Measurements from ENCODE around the gene YBX1. TPM values are rescaled to one million over a fixed set of nuclear protein-coding genes. Genes with fewer than 3 reads are reported as not detected.
"Not testable (repeated sequence)": the region's sequence is repeated elsewhere in the genome, so short reads cannot be mapped to it uniquely, and the experiment has no call there.

The YBX1 gene
- total RNA-seq, 2 experiments from 2014 or later, result 731 to 790 TPM

DNA sequence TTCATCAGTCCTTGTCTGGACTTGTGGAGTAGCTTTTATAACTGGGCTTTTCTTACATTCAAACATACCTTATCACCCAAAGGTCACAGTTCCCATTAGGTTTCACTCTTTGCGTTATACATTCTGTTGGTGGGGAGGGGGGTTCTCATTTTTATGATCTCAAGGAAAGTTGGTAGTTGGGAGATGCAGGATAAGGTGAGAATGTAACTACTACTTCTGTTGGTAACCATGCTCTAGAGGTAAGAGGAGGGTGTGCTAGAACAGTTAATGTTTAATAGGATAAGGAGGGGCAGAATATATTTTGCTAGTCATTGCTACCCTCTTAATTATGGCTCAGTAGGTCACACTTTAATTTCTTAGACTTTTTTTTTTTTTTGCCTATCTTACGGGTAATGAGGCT, 10.7 kb downstream of the YBX1 start:
- DNase-seq (no peak), ATAC-seq (no peak)
- CTCF ChIA-PET, result no interaction called here
- peak overlapping the region; percentile 63 for H3K27ac Mint-ChIP-seq
- no peak overlapping the region for H3K4me3 Mint-ChIP-seq
- H3K9me3 Mint-ChIP-seq (ENCODE audit: low read depth), result no peaks in the 10 kb centered on the region
- H3K27me3 Mint-ChIP-seq, result no peaks in the 10 kb centered on the region
- H3K4me1 Mint-ChIP-seq, result peaks cover 62% of the 10 kb centered on the region
- H3K36me3 Mint-ChIP-seq, result peaks cover 60% of the 10 kb centered on the region

DNA sequence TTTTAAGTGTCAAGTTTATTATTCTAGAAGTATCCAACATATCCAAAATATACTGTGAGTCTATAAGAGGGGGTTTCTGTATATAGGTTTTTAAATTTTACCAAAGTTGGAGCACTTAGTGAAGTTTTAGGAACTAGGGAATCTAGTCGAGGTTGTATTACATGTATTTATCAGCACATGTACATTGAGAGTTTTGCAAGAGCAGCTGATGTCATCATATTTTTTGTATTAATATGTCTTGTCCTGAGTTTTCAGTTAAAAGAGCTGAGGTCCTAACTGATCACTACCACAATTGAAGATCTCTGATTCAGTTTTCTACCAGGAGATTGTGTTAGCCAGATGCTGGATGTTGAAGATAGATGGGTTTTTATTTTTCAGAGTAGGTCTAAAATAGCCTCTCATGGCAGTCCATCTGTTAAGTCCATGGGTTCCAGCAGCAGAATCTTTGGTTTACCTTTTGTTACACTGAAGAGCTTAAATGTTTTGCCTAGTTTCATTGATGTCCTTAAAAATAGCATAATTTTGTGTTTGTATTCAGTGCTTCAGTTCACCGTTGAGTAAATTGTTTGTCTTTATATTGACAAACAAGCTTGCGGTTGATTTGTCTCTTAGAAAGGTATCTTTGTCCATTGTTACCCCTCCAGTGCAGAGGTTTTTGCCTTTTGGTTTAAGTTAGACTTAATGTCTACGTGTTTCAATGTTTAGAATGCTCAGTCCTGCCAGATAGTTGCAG, 16.0 kb downstream of the YBX1 start:
- CTCF ChIA-PET, result interaction anchor here (1.2 kb wide), 1 partner anchor 120 kb away, joined by 4 read pairs; no protein-coding TSS in a partner anchor
- no peak for ATAC-seq
- H3K36me3 Mint-ChIP-seq, result peaks cover 87% of the 10 kb centered on the region
- no peak for DNase-seq
- no peaks in the 10 kb centered on the region for H3K27me3 Mint-ChIP-seq
- no peak overlapping the region for H3K4me3 Mint-ChIP-seq
- peaks cover 20% of the 10 kb centered on the region for H3K4me1 Mint-ChIP-seq
- H3K27ac Mint-ChIP-seq, result no peak overlapping the region
- no peaks in the 10 kb centered on the region for H3K9me3 Mint-ChIP-seq (ENCODE audit: low read depth)

DNA sequence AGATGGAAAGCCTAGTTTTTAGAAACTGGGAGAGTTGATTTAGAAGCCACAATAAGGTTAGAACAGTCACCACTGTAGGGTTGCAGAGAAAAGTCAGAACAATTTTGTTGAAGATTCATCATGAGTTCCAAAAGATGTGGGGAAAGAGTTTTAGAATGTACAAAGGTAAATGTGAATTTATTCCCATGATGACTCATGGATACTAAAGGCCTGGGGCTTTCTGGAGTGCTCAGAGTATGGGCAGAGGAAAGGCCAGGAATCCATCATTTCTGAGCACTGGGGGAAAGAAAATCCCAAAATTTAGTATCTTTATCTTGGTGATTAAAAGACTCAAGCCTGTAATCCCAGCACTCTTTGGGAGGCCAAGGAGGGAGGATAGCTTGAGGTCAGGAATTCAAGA, 17.8 kb downstream of the YBX1 start:
- H3K27me3 Mint-ChIP-seq, result no peaks in the 10 kb centered on the region
- no peak overlapping the region for H3K4me3 Mint-ChIP-seq
- peaks cover 11% of the 10 kb centered on the region for H3K4me1 Mint-ChIP-seq
- CTCF ChIA-PET, result no interaction called here
- H3K27ac Mint-ChIP-seq, result no peak overlapping the region
- peaks cover 90% of the 10 kb centered on the region for H3K36me3 Mint-ChIP-seq
- DNase-seq, result no peak
- ATAC-seq, result no peak
- H3K9me3 Mint-ChIP-seq (ENCODE audit: low read depth), result no peaks in the 10 kb centered on the region

DNA sequence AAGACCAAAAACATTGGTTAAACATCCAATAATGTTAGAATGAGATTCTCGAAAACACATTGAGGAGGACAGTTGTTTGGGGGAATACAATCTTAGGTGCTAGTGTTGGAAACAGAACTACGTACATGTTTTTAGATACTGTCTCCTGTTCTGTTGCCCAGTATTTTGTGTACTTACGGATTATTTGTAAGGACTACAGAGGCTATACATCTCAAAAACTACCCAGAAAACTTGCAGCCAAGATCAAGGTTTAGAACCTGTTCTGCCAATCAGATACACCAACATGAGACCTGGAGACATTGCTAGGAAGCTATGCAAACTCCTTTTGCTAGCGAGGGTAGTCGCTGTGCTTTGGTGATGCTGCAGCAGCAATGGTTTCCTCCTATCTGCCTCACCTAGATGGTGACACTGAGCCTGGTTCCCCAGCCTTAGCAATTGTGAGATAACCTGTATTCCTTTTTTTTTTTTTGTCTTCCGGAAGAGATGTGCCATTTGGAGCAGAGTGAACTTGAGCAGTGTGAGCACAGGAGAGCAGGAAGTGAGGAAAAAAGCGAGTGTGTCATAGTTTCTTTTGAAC, 21.8 kb downstream of the YBX1 start:
- Mint-ChIP-seq H3K4me3 (no peak overlapping the region), H3K27me3 (peaks cover 1% of the 10 kb centered on the region), H3K4me1 (peaks cover 3% of the 10 kb centered on the region), H3K27ac (no peak overlapping the region), H3K9me3 (ENCODE audit: low read depth) (no peaks in the 10 kb centered on the region), H3K36me3 (peaks cover 87% of the 10 kb centered on the region)
- CTCF ChIA-PET, result no interaction called here
- DNase-seq (no peak), ATAC-seq (no peak)

DNA sequence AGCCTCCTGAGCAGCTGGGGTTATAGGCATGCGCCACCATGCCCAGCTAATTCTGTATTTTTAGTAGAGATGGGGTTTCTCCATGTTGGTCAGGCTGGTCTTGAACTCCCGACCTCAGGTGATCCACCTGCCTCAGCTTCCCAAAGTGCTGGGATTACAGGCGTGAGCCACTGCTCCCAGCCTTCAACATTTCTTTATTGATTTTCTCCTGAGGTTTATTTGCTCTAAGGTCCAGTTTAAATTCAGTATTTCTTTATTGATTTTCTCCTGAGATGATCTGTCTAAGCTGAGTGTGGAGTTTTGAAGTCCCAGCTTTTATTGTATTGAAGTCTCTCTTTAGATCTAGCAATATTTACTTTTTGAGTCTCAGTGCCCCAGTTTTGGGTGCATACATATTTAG, 30.6 kb downstream of the YBX1 start:
- not testable (repeated sequence) for H3K27ac Mint-ChIP-seq; ATAC-seq; H3K4me3 Mint-ChIP-seq; H3K27me3 Mint-ChIP-seq; H3K9me3 Mint-ChIP-seq (ENCODE audit: low read depth); DNase-seq; H3K4me1 Mint-ChIP-seq
- CTCF ChIA-PET, result interaction anchor here (0.9 kb wide), 1 partner anchor 55 kb away, joined by 3 read pairs; the partner anchor contains the start of gene C1orf50
- H3K36me3 Mint-ChIP-seq, result peaks cover 77% of the 10 kb centered on the region

DNA sequence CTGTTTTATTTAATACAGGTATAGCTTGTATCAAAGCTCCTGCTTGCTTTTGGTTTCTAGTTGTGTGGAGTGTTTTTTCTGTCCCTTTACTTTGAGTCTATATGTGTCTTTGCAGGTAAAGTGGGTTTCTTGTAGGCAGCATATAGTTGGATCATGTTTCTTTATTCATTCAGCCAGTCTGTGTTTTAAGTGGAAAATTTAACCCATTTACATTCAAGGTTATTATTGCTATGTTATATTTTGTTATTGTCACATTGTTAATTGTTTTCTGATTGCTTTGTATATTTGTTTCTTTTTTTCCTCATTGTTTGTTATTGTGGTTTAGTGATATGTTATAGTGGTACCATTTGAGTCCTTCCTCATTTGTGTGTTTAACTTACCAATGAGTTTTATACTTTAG, 31.1 kb downstream of the YBX1 start:
- DNase-seq (no peak), ATAC-seq (no peak)
- Mint-ChIP-seq H3K36me3 (peaks cover 74% of the 10 kb centered on the region), H3K27me3 (peaks cover 3% of the 10 kb centered on the region), H3K4me1 (peaks cover 9% of the 10 kb centered on the region), H3K27ac (no peak overlapping the region), H3K4me3 (no peak overlapping the region), H3K9me3 (ENCODE audit: low read depth) (peaks cover 8% of the 10 kb centered on the region)
- CTCF ChIA-PET, result interaction anchor here (0.9 to 1.4 kb wide), 2 partner anchors 10 to 54 kb away, joined by 3 read pairs; partner anchors contain the start of gene C1orf50

DNA sequence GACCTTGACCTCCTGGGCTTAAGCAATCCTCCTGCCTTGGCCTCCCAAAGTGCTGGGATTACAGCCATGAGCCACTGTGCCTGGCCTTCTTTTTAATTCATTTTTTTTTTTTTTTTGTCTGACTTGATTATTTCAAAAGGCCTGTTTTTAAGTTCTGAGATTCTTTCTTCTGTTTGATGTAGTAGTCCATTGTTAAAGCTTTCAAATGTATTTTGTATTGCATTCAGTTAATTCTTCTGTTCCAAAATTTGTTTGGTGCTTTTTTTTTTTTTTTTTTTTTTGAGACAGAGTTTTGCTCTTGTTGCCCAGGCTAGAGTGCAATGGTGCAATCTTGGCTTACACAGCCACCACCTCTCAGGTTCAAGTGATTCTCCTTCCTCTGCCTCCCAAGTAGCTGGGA, 32.2 kb downstream of the YBX1 start:
- not testable (repeated sequence) for H3K4me3 Mint-ChIP-seq, H3K4me1 Mint-ChIP-seq

DNA sequence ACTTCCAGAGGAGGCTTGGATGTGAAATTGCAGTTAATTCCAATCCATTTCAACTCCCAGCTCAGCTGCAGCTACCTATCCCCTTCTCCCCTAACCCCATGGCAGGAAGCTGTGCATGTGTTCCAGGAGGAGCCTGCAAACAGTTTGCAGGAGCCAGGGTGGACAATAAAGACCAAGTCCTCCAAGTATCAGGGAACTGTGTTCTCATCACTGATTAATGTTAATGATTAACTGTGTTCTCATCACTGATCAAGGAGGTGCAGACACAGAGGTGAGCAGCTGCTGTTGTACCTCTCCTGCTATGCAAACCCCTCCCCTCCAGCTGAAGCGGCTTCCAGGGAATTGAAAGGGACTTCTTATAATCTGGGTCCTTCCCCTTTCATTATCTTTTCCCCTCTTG, 38.6 kb downstream of the YBX1 start:
- CTCF ChIA-PET, result no interaction called here

More for the DNA sequence above, 32.2 kb downstream of the YBX1 start:
- not testable (repeated sequence) for H3K9me3 Mint-ChIP-seq (ENCODE audit: low read depth); H3K27me3 Mint-ChIP-seq; DNase-seq; ATAC-seq; H3K27ac Mint-ChIP-seq
- CTCF ChIA-PET, result interaction anchor here (1.4 kb wide), 1 partner anchor 9 kb away, joined by 3 read pairs; no protein-coding TSS in a partner anchor
- peaks cover 70% of the 10 kb centered on the region for H3K36me3 Mint-ChIP-seq

DNA sequence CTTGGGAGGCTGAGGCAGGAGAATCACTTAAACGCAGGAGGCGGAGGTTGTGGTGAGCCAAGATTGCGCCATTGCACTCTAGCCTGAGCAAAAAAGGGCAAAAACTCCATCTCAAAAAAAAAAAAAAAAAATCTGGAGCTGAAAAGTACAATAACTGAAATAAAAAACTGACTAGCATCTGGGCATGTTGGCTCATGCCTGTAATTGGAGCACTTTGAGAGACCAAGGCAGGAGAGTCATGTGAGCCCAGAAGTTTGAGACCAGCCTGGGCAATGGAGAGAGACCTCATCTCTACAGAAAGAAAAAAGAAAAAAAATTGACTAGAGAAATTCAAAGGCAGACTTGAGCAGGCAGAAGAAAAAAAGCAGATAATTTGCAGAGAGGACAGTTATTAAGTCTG, 39.7 kb downstream of the YBX1 start:
- Mint-ChIP-seq H3K4me1 (no peaks in the 10 kb centered on the region), H3K9me3 (ENCODE audit: low read depth) (no peaks in the 10 kb centered on the region), H3K36me3 (peaks cover 17% of the 10 kb centered on the region), H3K27ac (no peak overlapping the region), H3K27me3 (no peaks in the 10 kb centered on the region), H3K4me3 (no peak overlapping the region)
- ATAC-seq, result no peak
- DNase-seq, result no peak
- CTCF ChIA-PET, result no interaction called here

More for the DNA sequence above, 38.6 kb downstream of the YBX1 start:
- Mint-ChIP-seq H3K4me1 (no peaks in the 10 kb centered on the region), H3K36me3 (peaks cover 23% of the 10 kb centered on the region), H3K9me3 (ENCODE audit: low read depth) (no peaks in the 10 kb centered on the region), H3K4me3 (no peak overlapping the region), H3K27me3 (no peaks in the 10 kb centered on the region), H3K27ac (no peak overlapping the region)
- ATAC-seq (no peak), DNase-seq (no peak)

DNA sequence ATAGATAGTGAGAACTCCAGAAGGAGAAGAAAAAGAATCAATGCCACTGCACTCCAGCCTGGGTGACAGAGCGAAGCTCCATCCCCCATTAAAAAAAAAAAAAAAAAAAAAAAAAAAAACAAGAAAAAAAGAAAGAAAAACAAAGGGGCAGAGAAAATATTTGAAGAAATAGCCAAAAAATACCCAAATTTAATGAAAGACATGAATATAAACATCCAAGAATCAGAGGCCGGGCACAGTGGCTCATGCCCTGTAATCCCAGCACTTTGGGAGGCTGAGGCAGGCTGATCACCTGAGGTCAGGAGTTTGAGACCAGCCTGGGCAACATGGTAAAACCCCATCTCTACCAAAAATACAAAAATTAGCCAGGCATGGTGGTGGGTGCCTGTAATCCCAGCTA, 40.2 kb downstream of the YBX1 start:
- DNase-seq; H3K27ac Mint-ChIP-seq; H3K4me1 Mint-ChIP-seq; ATAC-seq; H3K9me3 Mint-ChIP-seq (ENCODE audit: low read depth); H3K27me3 Mint-ChIP-seq; H3K4me3 Mint-ChIP-seq: not testable (repeated sequence)
- CTCF ChIA-PET, result interaction anchor here (1.6 kb wide), 1 partner anchor 8 kb away, joined by 3 read pairs; no protein-coding TSS in a partner anchor
- H3K36me3 Mint-ChIP-seq, result peaks cover 12% of the 10 kb centered on the region

DNA sequence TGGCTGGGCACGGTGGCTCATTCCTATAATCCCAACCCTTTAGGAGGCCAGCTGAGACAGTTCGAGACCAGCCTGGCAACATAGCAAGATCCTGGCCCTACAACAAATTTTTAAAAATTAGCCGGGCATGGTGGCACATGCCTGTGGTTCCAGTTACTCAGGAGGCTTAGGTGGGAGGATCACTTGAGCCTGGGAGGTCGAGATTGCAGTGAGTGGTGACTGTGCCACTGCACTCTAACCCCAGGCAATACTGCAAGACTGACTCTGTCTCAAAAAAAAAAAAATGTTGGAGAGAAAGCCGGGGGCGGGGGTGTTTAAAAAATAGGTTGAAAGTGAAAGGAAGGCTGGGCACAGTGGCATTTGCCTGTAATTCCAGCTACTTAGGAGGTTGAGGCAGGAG, 41.3 kb downstream of the YBX1 start:
- no peak overlapping the region for H3K4me3 Mint-ChIP-seq
- no peak for ATAC-seq
- no peaks in the 10 kb centered on the region for H3K27me3 Mint-ChIP-seq

DNA sequence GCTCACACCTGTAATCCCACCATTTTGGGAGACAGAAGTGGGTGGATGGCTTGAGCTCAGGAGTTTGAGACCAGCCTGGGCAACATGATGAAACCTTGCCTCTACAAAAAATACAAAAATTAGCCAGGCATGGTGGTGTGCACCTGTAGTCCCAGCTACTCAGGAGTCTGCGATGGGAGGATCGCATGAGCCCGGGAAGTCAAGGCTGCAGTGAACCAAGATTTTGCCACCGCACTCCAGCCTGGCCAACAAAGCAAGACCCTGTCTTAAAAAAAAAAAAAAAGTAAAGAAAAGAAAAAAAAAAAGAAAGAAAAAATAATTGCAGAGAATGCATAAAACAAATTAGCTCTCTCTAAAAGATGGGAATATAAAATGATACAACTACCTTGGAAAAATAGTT, 43.6 kb downstream of the YBX1 start:
- H3K4me1 Mint-ChIP-seq; H3K27ac Mint-ChIP-seq; H3K27me3 Mint-ChIP-seq; ATAC-seq; H3K4me3 Mint-ChIP-seq; CTCF ChIA-PET; H3K36me3 Mint-ChIP-seq; DNase-seq; H3K9me3 Mint-ChIP-seq (ENCODE audit: low read depth): not testable (repeated sequence)

More for the DNA sequence above, 41.3 kb downstream of the YBX1 start:
- CTCF ChIA-PET, result interaction anchor here (1.6 kb wide), 1 partner anchor 10 kb away, joined by 3 read pairs; no protein-coding TSS in a partner anchor
- H3K9me3 Mint-ChIP-seq (ENCODE audit: low read depth), result no peaks in the 10 kb centered on the region
- no peak for DNase-seq
- peaks cover 6% of the 10 kb centered on the region for H3K36me3 Mint-ChIP-seq
- H3K4me1 Mint-ChIP-seq, result no peaks in the 10 kb centered on the region
- H3K27ac Mint-ChIP-seq, result no peak overlapping the region

DNA sequence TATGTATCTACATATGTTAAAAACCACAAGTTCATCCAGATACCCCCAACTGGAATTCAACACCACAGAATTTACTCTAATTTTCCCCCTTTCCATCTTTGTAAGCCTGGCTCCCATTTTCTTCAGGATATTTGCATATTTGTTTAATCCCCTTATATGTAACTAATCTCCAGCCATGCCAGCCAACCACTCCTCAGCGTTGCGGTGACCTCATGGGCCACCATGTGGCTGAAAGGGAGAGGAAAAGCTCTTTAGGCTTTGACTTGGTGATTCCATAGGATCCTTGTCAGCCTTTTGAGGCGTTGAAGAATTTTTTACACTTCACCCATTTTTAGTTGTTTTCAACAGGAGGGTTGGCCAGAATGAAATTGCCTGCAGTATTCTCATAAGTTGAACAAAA, 47.8 kb downstream of the YBX1 start:
- Mint-ChIP-seq H3K4me3 (no peak overlapping the region), H3K4me1 (no peaks in the 10 kb centered on the region), H3K36me3 (no peaks in the 10 kb centered on the region), H3K27me3 (no peaks in the 10 kb centered on the region), H3K9me3 (ENCODE audit: low read depth) (no peaks in the 10 kb centered on the region), H3K27ac (no peak overlapping the region)
- ATAC-seq, result no peak
- CTCF ChIA-PET, result interaction anchor here (0.7 to 0.9 kb wide), 2 partner anchors 23 to 423 kb away, joined by 3 read pairs; no protein-coding TSS in a partner anchor
- no peak for DNase-seq

DNA sequence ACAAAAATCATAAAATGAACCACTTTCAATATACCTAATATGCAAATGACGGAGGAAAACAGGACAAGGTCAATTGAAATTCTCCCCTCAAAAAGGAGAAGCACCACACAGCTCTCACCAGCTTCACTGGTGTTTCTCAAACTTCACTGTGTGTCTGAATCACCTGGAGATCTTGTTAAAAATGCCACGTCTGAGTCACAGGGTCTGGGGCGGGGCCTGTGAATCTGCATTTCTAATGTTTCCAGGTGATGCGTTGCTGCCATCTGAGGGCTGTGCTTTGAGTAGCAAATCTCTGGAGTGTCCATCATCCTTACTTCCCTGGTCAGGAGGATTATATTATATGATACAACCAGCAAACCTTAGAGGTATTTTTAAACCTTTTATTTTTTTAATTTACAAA, 48.8 kb downstream of the YBX1 start:
- Mint-ChIP-seq H3K4me3 (no peak overlapping the region), H3K9me3 (ENCODE audit: low read depth) (no peaks in the 10 kb centered on the region), H3K27me3 (no peaks in the 10 kb centered on the region), H3K4me1 (no peaks in the 10 kb centered on the region), H3K36me3 (no peaks in the 10 kb centered on the region), H3K27ac (no peak overlapping the region)
- DNase-seq, result peak; percentile 55
- peak; percentile 45 for ATAC-seq
- CTCF ChIA-PET, result interaction anchor here (0.7 to 0.9 kb wide), 2 partner anchors 22 to 424 kb away, joined by 3 read pairs; no protein-coding TSS in a partner anchor

Measured in activated CD8-positive, alpha-beta memory T cell treated with anti-CD3 and anti-CD28 coated beads, Interleukin-2, amount 10 ng/mL, durations not matched to agents 7 days and 5 days (primary cell).